HG03469 (cell line): Measurements from ENCODE around the gene OSBPL10.

Source experiments
- ATAC-seq: cut with Tn5 transposase; IDR thresholded peaks from one replicate; pipeline ENCODE4 v1.9.1; 2021; ENCODE audit warnings: mild to moderate bottlenecking, moderate library complexity, moderate number of reproducible peaks; ENCODE audit not compliant: unreplicated experiment

The OSBPL10 gene

DNA sequence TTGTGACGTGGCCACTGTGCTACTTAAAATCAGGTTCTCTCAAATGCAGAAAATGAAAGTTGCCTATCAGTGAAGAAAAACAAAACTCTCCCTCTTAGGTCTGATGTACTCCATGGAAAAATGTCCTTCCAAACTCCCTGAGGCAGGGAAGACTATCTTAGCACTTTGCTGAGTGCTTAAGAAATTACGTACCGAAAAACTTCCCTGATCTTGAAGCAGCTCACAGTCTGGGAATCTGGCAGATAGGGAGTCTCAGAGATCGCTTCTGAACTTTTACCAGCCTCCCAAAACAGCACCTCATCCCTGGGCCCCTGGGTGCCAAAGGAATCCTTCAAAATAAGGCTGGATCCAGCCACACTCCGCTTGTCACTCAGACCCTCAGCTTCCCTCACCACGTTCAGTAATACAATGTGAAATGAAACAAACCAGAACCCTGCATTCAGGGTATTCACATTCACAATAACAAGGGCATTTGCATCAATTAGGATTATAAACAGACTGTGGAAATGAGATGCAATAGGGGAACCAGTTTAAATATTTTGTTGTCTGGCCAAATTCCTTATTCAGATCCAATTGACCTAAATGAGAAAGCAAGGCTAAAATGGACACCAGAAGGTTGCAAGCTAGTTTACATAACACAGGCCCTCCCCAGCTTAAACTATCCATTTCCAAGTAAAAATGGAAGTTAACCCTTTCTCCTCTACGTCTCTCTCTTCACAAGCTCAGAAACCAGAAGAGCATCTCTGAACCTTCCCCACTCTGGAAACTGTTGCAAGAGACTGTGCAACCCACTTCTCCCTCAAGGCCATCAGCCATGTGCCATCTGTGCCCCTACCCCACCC lies 20.9 kb downstream of the OSBPL10 start:
- no peak for ATAC-seq

DNA sequence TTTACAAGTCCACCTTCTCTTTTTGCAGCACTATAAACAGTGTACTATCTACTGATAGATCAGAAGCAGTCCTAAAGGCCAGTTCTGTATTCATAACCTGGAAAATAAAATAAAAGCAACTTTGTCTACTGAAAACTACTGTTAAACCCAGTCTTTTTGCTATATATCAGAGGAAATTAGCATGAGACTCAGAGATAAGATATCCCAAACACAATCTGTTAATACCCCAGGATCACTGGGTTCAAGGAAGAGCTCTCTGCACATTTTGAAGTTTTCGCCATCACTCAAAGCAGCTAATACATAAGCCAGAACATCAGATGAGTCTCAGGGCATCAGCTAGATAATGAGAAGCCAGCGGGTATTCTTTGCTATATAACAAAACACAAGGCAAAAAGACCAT lies 21.8 kb downstream of the OSBPL10 start:
- no peak for ATAC-seq

DNA sequence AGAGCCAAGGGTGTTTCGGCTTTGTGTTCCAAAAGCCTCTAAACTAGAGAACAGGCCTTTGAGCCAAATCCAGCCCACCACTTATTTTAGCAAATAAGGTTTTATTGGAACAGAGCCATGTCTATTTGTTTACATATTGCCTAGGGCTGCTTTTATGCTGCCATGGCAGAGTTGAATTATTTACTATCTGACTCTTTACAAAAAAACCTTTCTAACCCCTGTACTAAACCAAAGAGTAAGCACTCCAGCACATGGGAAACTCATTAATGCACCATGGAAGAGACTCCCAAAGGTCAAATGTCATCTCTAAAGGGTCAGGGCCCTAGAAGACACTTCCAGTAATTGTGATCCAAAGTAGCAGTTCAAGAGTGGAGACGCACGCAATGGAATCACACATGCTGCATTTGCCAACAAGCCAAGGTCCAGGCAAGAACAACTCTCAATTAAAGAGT lies 22.3 kb downstream of the OSBPL10 start:
- ATAC-seq, result no peak

DNA sequence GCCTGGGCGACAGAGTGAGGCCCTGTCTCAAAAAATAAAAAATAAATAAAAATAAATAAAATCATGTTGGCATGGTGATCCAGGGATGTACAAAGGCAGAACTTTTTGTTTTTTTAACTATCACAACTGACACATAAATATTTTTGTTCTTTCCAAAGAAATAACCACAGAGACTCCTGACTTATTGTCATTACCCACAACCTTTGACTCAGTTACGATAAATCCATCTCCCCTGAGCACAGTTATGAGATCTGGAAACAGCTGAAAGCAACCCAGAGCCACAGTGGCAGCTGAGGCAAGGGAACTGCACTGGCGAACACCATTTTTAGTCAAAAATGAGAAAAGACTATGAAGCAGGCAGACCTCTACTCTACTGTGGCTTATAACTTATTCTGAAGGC lies 24.0 kb downstream of the OSBPL10 start:
- no peak for ATAC-seq

DNA sequence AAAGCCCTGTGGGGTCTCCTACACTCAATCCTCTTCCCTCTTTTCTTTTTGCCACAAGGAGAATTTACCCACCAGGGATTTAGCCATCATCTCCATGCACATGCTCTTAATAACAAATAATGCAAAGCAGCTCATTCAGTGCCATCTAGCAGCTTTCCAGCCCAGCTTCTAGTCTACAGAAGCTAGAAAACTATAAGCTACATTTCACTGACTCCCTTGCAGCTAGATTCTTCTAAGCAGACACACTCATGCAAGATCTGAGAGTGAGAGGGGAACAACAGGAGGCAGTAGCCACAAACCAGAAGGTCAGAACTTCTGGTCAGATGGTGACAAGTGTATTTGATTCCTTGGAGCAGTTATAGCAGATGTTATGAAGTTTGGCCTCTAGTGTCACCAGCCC lies 25.5 kb downstream of the OSBPL10 start:
- no peak for ATAC-seq

DNA sequence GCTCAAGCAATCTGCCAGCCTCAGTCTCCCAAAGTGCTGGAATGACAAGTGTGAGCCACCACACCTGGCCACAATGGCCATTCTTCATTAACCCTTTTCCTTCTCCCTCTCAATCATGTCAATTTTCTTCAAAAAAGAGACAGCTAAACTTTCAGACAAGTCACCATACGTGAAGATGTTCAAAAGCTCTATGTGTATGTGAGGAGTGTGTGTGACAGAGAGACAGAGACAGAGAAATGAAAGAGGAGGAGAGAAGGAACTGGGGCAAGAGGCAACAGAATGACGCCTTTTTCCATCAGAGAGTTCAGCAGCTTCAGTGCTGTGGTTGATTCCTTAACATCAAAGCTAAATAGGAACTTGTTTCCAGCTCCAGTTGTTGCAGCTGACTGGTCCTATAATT lies 27.4 kb downstream of the OSBPL10 start:
- ATAC-seq, result no peak

DNA sequence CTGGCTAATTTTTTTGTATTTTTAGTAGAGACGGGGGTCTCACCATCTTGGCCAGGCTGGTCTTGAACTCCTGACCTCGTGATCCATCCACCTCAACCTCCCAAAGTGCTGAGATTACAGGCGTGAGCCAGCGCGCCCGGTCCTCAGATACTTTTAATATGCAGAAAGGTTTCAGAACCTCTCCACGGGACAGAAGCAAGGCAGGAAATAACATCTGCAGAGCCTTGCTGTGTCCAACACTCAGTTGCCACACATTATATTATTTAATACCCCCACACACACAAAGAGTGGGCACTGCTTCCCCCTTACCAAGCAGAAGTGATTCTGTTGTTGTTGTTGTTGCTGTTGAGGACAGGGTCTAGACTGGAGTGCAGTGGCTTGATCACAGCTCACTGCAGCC lies 28.0 kb downstream of the OSBPL10 start:
- ATAC-seq, result no peak

DNA sequence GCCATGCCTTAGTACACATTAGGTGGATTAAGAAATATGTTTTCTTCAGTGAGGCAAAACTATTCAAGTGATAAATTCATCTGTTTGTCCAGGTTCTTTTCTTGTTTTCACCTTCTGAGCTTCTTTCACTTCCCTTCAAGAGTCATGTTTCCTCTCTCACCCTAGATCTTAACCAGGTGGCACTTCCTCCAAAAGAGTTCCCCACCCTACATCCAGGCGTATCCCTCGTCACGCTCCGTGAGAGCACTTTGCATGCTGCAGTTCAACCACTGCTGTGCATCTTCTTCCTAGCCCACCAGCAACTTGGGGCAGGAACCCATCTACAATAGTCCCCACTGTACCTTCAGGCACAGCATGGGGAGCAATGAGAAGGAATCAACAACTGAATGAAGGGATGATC lies 28.9 kb downstream of the OSBPL10 start:
- peak; percentile 85 for ATAC-seq

DNA sequence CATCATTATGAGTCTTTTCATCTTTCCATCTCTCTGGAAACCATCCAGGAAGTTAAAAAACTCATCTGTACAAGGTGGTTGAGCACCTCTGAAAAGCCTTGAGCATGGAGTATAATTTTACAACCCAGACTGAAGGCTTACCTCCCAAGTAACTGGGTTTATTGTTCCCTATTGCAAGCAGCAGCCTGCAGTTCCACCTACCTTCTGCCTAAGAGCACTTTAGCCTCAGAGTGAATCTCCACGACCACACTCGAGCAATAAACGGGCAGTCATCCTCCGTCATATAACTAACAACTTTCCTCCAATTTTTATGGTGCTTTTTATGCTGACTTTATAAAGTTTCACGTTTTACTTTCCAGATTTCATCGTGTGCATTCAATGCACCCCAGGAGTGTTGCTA lies 32.8 kb downstream of the OSBPL10 start:
- no peak for ATAC-seq

DNA sequence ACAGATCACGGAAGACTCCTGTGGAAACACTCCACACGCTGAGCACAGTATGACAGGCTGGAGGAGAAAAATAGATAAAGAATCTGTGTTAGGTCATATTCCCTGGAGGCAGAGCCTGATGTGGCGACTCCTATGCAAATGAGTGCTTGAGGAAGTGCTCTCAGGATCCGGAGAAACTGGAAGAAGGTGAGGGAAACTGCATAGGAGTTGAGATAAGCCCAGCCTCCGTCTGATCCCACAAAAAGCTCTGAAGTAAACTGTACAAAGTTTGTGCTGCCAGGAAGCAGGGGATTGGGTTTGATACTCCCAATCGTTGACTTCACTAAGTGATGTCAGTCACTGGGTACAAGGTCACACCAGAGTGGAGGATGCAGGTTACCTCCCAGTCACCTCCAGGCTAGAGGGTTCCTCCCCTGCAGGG lies 33.4 kb downstream of the OSBPL10 start:
- ATAC-seq, result no peak

DNA sequence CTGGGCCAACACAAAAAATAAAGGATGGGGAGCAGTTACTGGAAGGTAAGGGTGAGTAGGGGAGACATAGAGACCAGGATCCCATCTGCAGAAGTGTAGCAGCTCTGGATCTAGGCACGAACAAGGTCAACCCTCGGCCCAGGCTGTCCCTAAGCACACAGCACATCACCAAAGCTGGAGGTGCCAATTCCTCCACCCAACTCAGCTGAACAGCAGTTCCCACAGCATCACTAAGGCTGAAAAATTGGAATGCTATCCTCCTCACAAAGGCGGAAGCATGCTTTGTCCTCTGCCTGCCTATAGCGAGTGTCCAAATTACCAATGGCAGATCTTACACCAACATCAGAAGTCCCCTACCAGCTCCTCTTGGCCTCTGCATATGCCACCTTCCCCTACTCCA lies 33.9 kb downstream of the OSBPL10 start:
- ATAC-seq, result no peak

DNA sequence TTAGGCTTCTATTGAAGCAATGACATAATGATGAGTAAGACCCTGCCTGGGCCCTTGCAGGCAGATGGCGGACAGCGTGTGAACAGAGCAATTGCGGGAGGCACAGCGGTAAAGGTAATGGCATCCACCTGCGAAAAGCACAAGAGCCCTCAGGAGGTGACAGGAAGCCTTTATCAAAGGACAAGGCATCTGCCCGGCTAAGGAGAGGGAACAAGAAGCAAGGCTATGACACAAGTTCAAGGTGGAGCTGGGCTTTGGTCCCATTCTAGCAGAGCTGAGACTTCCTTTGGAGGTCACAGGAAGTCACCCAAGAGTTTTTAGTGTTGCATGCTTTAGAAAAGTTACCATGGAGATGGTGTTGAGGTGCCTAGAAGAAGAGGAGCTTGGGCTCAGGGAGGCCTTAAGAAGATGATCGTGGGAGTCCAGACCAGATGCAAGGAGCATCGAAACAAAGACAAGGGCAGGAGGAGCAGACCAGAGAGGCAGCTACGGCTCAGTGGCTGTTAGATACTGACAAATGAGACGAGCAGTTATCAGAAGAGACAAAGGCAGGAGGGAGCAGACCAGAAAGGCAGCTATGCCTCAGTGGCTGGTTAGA lies 34.5 kb downstream of the OSBPL10 start:
- peak; percentile 55 for ATAC-seq

DNA sequence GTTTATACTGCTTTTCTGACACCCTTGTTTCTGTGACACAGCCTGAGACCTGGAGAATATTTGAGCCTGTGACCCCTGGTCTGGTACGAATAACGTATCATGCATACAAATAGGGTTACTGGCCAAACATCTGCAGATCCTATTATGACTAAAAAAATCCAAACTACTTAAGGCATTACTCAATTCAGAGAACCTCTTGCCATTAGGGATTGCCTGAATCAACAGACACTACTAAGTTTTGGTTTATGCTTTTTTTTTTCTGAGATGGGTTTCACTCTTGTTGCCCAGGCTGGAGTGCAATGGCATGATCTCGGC lies 35.4 kb downstream of the OSBPL10 start:
- no peak for ATAC-seq

DNA sequence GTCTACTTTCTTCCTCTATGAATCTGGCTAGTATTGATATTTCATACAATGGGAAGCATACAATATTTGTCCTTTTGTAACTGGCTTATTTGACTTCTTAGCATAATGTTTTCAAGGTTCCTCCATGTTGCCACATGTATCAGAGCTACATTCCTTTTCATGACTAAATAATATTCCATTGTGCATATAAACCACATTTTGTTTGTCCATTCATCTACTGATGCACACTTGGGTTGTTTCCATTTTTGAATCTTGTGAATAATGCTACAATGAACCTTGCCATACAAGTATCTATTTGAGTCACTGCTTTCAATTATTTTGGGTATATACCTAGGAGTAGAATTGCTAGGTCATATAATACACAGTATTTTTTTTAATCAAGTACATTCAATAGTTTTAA lies 38.0 kb downstream of the OSBPL10 start:
- ATAC-seq, result no peak

DNA sequence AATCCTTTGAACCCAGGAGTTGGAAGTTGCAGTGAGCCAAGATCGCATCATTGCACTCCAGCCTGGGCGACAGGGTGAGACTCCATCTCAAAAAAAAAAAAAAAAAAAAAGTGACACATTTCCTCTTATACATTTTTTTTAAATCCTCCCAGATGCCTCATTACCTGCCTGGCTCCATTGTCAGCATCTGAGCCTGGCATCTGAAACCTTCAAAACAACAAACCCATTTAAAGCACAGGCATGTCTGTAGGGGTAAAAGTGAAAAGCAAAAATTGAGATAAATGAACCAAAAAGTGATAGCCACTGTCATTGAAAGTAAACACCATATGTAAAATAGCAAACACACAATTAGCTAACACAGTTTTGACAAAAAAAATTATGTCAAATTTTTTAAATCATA lies 38.6 kb downstream of the OSBPL10 start:
- no peak for ATAC-seq

DNA sequence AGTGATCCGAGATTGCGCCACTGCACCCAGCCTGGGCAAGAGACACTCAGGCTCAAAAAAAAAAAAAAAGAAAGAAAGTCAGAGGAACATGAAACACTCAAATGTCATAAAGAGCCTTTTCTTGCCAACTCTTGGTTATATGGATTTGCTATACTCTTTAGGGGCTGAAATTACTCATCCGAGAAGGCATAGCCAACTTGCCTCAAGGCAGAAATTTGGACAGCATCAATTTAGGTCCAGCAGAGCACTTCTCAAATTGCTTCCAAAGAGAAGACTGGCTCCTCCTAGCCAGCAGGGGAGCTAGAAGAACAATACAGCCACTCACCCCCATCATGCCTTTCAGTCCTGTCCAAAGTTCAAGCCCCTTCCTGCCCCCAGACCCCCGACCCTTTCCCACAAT lies 43.8 kb downstream of the OSBPL10 start:
- no peak for ATAC-seq

DNA sequence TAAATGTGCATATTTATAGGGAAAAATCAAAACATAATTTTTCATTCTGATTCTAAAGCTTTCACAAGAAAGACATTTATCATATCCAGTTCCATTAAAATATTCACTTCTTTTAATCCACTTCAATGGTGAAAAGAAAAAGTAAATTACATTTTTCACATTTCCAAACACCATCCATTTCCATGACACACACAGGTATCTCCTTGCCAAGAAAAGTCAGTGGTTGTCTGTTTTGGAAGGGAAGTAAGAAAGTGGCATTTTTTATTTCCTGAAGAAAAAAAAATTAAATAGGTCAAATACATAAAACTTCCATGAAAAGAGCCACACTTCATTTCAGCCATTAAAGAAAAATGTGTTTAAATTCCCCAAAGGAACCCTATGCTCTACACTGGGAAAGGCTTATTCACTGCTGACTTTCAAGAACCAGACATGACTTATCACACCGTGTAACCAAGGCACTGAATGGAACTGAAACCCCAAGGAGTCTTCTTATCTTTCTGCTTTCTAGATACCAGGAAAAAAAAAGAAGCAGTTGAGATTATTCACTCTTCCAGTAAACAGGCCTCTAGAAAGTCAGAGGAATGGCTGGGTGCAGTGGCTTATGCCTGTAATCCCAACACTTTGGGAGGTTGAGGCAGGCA lies 44.5 kb downstream of the OSBPL10 start:
- ATAC-seq, result no peak

DNA sequence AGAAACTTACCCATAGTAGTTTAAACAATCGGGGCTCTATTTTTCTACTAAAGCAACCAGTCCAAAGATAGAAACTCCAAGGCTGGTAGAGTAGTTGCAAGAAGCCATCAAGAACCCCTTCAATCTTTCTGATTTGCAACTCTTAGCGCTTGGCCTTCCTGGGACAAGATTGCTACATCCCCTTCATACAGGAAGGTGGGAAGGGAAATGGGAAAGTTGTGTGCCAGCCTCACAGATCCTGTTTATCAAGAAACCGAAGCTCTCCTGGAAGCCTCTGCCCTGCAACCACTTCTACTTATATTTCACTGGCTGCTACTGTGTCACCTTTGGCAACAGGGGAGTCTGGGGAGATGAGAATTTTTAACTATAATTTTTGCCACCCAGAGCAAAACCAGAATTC lies 46.2 kb downstream of the OSBPL10 start:
- no peak for ATAC-seq

DNA sequence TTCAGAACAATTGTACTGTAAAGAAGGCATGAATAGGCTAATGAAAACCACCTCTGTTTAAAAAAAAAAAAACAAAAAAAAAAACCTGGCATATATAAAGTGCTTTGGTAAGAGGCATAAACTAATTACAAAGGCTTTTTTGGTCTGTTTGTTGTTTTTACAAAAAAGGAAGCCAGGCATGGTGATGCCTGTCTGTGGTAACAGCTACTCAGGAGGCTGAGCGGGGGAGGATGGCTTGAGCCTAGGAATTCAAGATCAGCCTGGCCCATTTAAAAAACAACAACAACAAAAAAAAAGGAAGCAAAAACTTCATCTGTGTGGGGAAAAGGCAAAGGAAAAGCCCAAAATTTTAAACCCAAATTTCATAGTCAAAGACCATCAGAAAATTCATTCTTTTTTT lies 47.0 kb downstream of the OSBPL10 start:
- ATAC-seq, result no peak

DNA sequence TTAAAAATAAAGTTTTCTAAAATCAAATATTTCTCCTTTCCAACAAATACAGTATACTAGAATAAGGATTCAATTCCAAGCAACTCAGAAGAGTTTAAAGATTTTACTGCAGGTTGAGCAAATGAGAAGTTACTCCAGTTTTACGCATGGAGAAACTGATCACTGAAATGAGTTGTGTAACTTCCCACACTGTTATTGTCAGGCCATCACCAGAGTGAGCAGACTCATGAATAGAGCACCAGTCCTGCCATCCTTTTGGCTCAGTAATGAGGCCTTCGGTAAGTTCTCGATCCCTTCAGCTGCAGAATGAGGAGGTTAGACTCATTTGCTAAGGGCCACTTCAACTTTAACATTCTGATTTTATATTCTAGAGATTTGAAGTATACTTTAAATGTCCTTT lies 48.1 kb downstream of the OSBPL10 start:
- no peak for ATAC-seq

DNA sequence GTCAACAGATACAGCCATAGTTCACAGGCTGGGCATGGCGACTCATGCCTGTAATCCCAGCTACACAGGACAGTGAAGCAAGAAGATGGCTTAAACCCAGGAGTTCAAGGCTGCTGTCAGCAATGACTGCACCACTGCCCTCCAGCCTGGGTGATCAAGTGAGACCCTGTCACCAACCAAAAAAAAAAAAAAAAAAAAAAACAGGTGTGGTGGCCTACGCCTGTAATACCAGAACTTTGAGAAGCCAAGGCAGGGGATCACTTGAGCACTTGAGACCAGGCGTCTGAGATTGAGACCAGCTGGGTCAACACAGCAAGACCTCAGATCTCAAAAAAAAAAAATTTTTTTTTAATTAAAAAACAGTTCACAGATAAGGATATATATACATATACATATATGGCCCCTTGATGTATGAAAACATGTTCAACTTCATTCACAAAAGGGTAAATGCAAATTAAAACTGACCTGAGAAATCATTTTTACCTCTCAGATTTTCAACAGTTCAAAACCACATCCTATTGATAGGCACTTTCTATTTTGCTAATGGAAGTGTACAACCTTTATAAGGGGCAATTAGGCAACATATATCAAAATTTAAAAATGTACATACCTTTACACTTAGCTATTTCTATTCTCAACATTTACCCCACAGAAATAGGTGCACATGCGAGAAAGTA lies 51.1 kb downstream of the OSBPL10 start:
- ATAC-seq, result no peak

DNA sequence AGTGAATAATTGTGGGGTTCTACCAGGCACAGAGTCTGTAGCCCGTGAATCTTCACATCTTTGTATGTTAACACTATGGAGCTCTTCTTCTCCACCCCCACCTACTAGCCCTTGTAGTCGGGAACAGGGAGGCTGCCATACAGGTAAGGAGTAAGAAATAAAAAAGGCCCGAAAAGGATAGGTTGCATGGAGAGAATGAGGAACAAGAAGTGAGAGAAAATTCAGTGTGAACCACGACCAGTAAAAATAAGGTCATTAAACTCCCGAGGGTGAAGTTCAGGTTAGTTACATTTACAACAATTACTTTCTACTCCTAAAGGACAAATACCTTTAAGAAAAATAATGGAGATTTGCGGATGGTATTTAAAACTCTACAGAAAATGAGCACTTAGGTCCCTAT lies 53.3 kb downstream of the OSBPL10 start:
- no peak for ATAC-seq
